ENCODE measurements around the gene PSME3. TPM values are rescaled to one million over a fixed set of nuclear protein-coding genes. Genes with fewer than 3 reads are reported as not detected.

The PSME3 gene
- total and polyA plus RNA-seq, 2 experiments from 2014 or later: 104 to 170 TPM

- Histone ChIP-seq H2AFZ (no peak overlapping the region), H3K36me3 (ENCODE audit: low read depth) (peaks cover 53% of the 10 kb centered on the region), H3K4me3 (no peak overlapping the region), H3F3A (ENCODE audit: insufficient read depth) (peaks cover 51% of the 10 kb centered on the region), H4K20me1 (ENCODE audit: insufficient read depth) (no peaks in the 10 kb centered on the region), H3K79me2 (ENCODE audit: insufficient read depth) (peaks cover 53% of the 10 kb centered on the region), H3K4me2 (ENCODE audit: unreplicated experiment) (no peak overlapping the region), H3K4me1 (ENCODE audit: insufficient read depth) (peaks cover 32% of the 10 kb centered on the region), H3K9ac (no peak overlapping the region), H3K27me3 (replicated peaks; ENCODE audit: insufficient read depth) (no peaks in the 10 kb centered on the region), H3K9me2 (ENCODE audit: insufficient read depth) (no peaks in the 10 kb centered on the region), H3K9me3 (ENCODE audit: low read depth) (no peaks in the 10 kb centered on the region), H3K27ac (no peak overlapping the region)
- DNase-seq: peak; percentile 82
- in situ Hi-C loops (cut with MboI): no loop called here
- no peak for TF ChIP-seq EZH2 (IDR thresholded peaks at IDR 0.05; ENCODE audit: insufficient read depth, poor library complexity, severe bottlenecking)
- TF ChIP-seq EZH2phosphoT487 (IDR thresholded peaks at IDR 0.05; ENCODE audit: insufficient read depth, low read depth): no peak
- WGBS, 2 experiments (ENCODE audit: low coverage in 1 of 2, low lambda C conversion rate in 2 of 2, missing lambda C conversion rate in 2 of 2): 3 to 5% methylated on average over 2 of the region's 2 CpGs
These were observed 13.2 kb upstream of the PSME3 start for GRCh38 chr17:42819939-42820535.

- Histone ChIP-seq H3K9ac (no peak overlapping the region), H3K4me1 (ENCODE audit: insufficient read depth) (peaks cover 25% of the 10 kb centered on the region), H3K36me3 (ENCODE audit: low read depth) (peaks cover 43% of the 10 kb centered on the region), H3K9me2 (ENCODE audit: insufficient read depth) (no peaks in the 10 kb centered on the region), H3K4me2 (ENCODE audit: unreplicated experiment) (no peak overlapping the region), H3K27ac (no peak overlapping the region), H3K27me3 (replicated peaks; ENCODE audit: insufficient read depth) (no peaks in the 10 kb centered on the region), H3K9me3 (ENCODE audit: low read depth) (no peaks in the 10 kb centered on the region), H2AFZ (no peak overlapping the region), H3F3A (ENCODE audit: insufficient read depth) (peaks cover 40% of the 10 kb centered on the region), H3K4me3 (no peak overlapping the region), H4K20me1 (ENCODE audit: insufficient read depth) (no peaks in the 10 kb centered on the region), H3K79me2 (ENCODE audit: insufficient read depth) (peaks cover 53% of the 10 kb centered on the region)
- WGBS, 2 experiments (ENCODE audit: low coverage in 1 of 2, low lambda C conversion rate in 2 of 2, missing lambda C conversion rate in 2 of 2): 88 to 91% methylated on average over 7 of the region's 7 CpGs
- TF ChIP-seq EZH2 (IDR thresholded peaks at IDR 0.05; ENCODE audit: insufficient read depth, poor library complexity, severe bottlenecking): no peak
- no peak for TF ChIP-seq EZH2phosphoT487 (IDR thresholded peaks at IDR 0.05; ENCODE audit: insufficient read depth, low read depth)
- in situ Hi-C loops (cut with MboI): no loop called here
- no peak for DNase-seq
These were observed 12.0 kb upstream of the PSME3 start for GRCh38 chr17:42821176-42821575.

GRCh38 chr17:42827472-42827871 is 5.7 kb upstream of the PSME3 start:
- H3K79me2 ChIP-seq (ENCODE audit: insufficient read depth): peaks cover 21% of the 10 kb centered on the region
- WGBS, 2 experiments (ENCODE audit: low coverage in 1 of 2, low lambda C conversion rate in 2 of 2, missing lambda C conversion rate in 2 of 2): 80 to 93% methylated on average over 1 of the region's 1 CpG
- H3F3A ChIP-seq (ENCODE audit: insufficient read depth): no peaks in the 10 kb centered on the region
- no peak overlapping the region for H3K9ac ChIP-seq
- no peaks in the 10 kb centered on the region for H3K9me3 ChIP-seq (ENCODE audit: low read depth)
- TF ChIP-seq EZH2 (IDR thresholded peaks at IDR 0.05; ENCODE audit: insufficient read depth, poor library complexity, severe bottlenecking): no peak
- no peak for TF ChIP-seq EZH2phosphoT487 (IDR thresholded peaks at IDR 0.05; ENCODE audit: insufficient read depth, low read depth)
- DNase-seq: no peak
- no peak overlapping the region for H3K4me3 ChIP-seq
- H3K9me2 ChIP-seq (ENCODE audit: insufficient read depth): no peaks in the 10 kb centered on the region
- in situ Hi-C loops (cut with MboI): no loop called here
- H3K27me3 ChIP-seq (replicated peaks; ENCODE audit: insufficient read depth): no peaks in the 10 kb centered on the region
- H4K20me1 ChIP-seq (ENCODE audit: insufficient read depth): no peaks in the 10 kb centered on the region
- no peak overlapping the region for H3K4me2 ChIP-seq (ENCODE audit: unreplicated experiment)
- no peak overlapping the region for H2AFZ ChIP-seq
- H3K4me1 ChIP-seq (ENCODE audit: insufficient read depth): peaks cover 10% of the 10 kb centered on the region
- H3K27ac ChIP-seq: no peak overlapping the region
- no peaks in the 10 kb centered on the region for H3K36me3 ChIP-seq (ENCODE audit: low read depth)

GRCh38 chr17:42830971-42831370 is 2.2 kb upstream of the PSME3 start:
- no peak for DNase-seq
- Histone ChIP-seq H2AFZ (no peak overlapping the region), H3K4me2 (ENCODE audit: unreplicated experiment) (no peak overlapping the region), H3K4me1 (ENCODE audit: insufficient read depth) (peaks cover 17% of the 10 kb centered on the region), H3K9me3 (ENCODE audit: low read depth) (no peaks in the 10 kb centered on the region), H3K4me3 (no peak overlapping the region), H3K27me3 (replicated peaks; ENCODE audit: insufficient read depth) (no peaks in the 10 kb centered on the region), H4K20me1 (ENCODE audit: insufficient read depth) (no peaks in the 10 kb centered on the region), H3K36me3 (ENCODE audit: low read depth) (no peaks in the 10 kb centered on the region), H3K27ac (no peak overlapping the region), H3K79me2 (ENCODE audit: insufficient read depth) (peaks cover 38% of the 10 kb centered on the region), H3K9ac (no peak overlapping the region), H3K9me2 (ENCODE audit: insufficient read depth) (no peaks in the 10 kb centered on the region), H3F3A (ENCODE audit: insufficient read depth) (no peaks in the 10 kb centered on the region)
- TF ChIP-seq EZH2 (IDR thresholded peaks at IDR 0.05; ENCODE audit: insufficient read depth, poor library complexity, severe bottlenecking) (no peak), EZH2phosphoT487 (IDR thresholded peaks at IDR 0.05; ENCODE audit: insufficient read depth, low read depth) (no peak)
- in situ Hi-C loops (cut with MboI): no loop called here

Measured in GM23248 (cell line).